H9 (cell line): ENCODE results near the gene RALY. TPM values are rescaled to one million over a fixed set of nuclear protein-coding genes. Genes with fewer than 3 reads are reported as not detected.

Experiments
- DNase-seq: peaks from one replicate; pipeline ENCODE4 v3.0.0-alpha.2; 2017
- H2AFZ ChIP-seq: one replicate; pipeline ENCODE4 v1.6.1; 2013; ENCODE audit warnings: mild to moderate bottlenecking, low read length, control low read depth, moderate library complexity
- H2AK5ac ChIP-seq: 2 replicates; pipeline ENCODE4 v1.6.1; 2013; ENCODE audit warnings: low read length, control low read depth, mixed read lengths; ENCODE audit not compliant: insufficient read length
- H2BK120ac ChIP-seq: one replicate; pipeline ENCODE4 v1.6.1; 2013; ENCODE audit warnings: low read depth, mild to moderate bottlenecking, low read length, control low read depth, inconsistent platforms; ENCODE audit not compliant: poor library complexity, severe bottlenecking
- H2BK12ac ChIP-seq: 2 replicates; pipeline ENCODE4 v1.6.1; 2013; ENCODE audit warnings: low read length, control low read depth, mixed read lengths, low read depth; ENCODE audit not compliant: insufficient read length
- H2BK15ac ChIP-seq: 2 replicates; pipeline ENCODE4 v1.6.1; 2013; ENCODE audit warnings: low read depth, low read length, control low read depth
- H2BK20ac ChIP-seq: one replicate; pipeline ENCODE4 v1.6.1; 2013; ENCODE audit warnings: low read depth, mild to moderate bottlenecking, low read length, control low read depth, inconsistent platforms; ENCODE audit not compliant: poor library complexity, severe bottlenecking
- H2BK5ac ChIP-seq: 2 replicates; pipeline ENCODE4 v1.6.1; 2013; ENCODE audit warnings: low read length, control low read depth, mixed read lengths; ENCODE audit not compliant: insufficient read length
- H3K14ac ChIP-seq: 2 replicates; pipeline ENCODE4 v1.6.1; 2013; ENCODE audit warnings: low read length, control low read depth; ENCODE audit not compliant: insufficient read depth
- H3K18ac ChIP-seq: 2 replicates; pipeline ENCODE4 v1.6.1; 2013; ENCODE audit warnings: low read depth, mild to moderate bottlenecking, mixed read lengths, low read length, control low read depth; ENCODE audit not compliant: insufficient read length
- H3K23ac ChIP-seq: 2 replicates; pipeline ENCODE4 v1.6.1; 2013; ENCODE audit warnings: low read length, control low read depth, mixed read lengths, low read depth; ENCODE audit not compliant: insufficient read length
- H3K23me2 ChIP-seq: 2 replicates; pipeline ENCODE4 v1.6.1; 2013; ENCODE audit warnings: low read depth, mild to moderate bottlenecking, mixed read lengths, low read length, control low read depth; ENCODE audit not compliant: insufficient read length, poor library complexity, severe bottlenecking
- H3K27ac ChIP-seq: 2 replicates; pipeline ENCODE4 v1.5.1; 2013; ENCODE audit warnings: low read length, control low read depth, mixed read lengths, low read depth; ENCODE audit not compliant: insufficient read length
- H3K27me3 ChIP-seq: 2 replicates; pipeline ENCODE4 v1.6.1; 2013; ENCODE audit warnings: low read length, control low read depth, inconsistent platforms; ENCODE audit not compliant: insufficient read depth
- H3K4ac ChIP-seq: 2 replicates; pipeline ENCODE4 v1.6.1; 2013; ENCODE audit warnings: low read depth, mild to moderate bottlenecking, control low read depth, inconsistent platforms, low read length, moderate library complexity
- H3K4me1 ChIP-seq: 2 replicates; pipeline ENCODE4 v1.6.1; 2013; ENCODE audit warnings: low read length, control low read depth, inconsistent platforms; ENCODE audit not compliant: insufficient read depth
- H3K4me2 ChIP-seq: 2 replicates; pipeline ENCODE4 v1.6.1; 2013; ENCODE audit warnings: low read length, control low read depth, mixed read lengths; ENCODE audit not compliant: insufficient read length, insufficient read depth
- H3K56ac ChIP-seq: 2 replicates; pipeline ENCODE4 v1.6.1; 2013; ENCODE audit warnings: low read depth, mild to moderate bottlenecking, mixed read lengths, low read length, control low read depth; ENCODE audit not compliant: insufficient read length
- H3K79me1 ChIP-seq: 2 replicates; pipeline ENCODE4 v1.6.1; 2013; ENCODE audit warnings: low read depth, mild to moderate bottlenecking, moderate library complexity, low read length, control low read depth, inconsistent platforms; ENCODE audit not compliant: insufficient read depth, poor library complexity, severe bottlenecking
- H3K79me2 ChIP-seq: 2 replicates; pipeline ENCODE4 v1.6.1; 2013; ENCODE audit warnings: low read length, control low read depth, inconsistent platforms; ENCODE audit not compliant: insufficient read depth
- H3K9ac ChIP-seq: 2 replicates; pipeline ENCODE4 v1.6.1; 2013; ENCODE audit warnings: low read length, control low read depth, mixed read lengths; ENCODE audit not compliant: insufficient read length; ENCODE audit errors: extremely low read depth
- H3K9me3 ChIP-seq: one replicate; pipeline ENCODE4 v1.6.1; 2013; ENCODE audit warnings: low read depth, low read length, inconsistent platforms; ENCODE audit not compliant: control insufficient read depth
- H3T11ph ChIP-seq: one replicate; pipeline ENCODE4 v1.6.1; 2013; ENCODE audit warnings: mild to moderate bottlenecking, low read length, control low read depth, inconsistent platforms
- H4K20me1 ChIP-seq: one replicate; pipeline ENCODE4 v1.6.1; 2013; ENCODE audit not compliant: control insufficient read depth, insufficient read length, insufficient read depth
- H4K5ac ChIP-seq: 2 replicates; pipeline ENCODE4 v1.6.1; 2013; ENCODE audit warnings: low read depth, mild to moderate bottlenecking, mixed read lengths, low read length, control low read depth; ENCODE audit not compliant: insufficient read length
- H4K8ac ChIP-seq: replicated peaks from 2 replicates; pipeline ENCODE4 v1.6.1; 2013; ENCODE audit warnings: low read length, control low read depth, mixed read lengths, low read depth; ENCODE audit not compliant: insufficient read length
- H4K91ac ChIP-seq: 2 replicates; pipeline ENCODE4 v1.6.1; 2013; ENCODE audit warnings: low read depth, mild to moderate bottlenecking, moderate library complexity, mixed read lengths, low read length, control low read depth; ENCODE audit not compliant: insufficient read length
- H3K27ac Mint-ChIP-seq, 3 experiments: 2 replicates in 2 of 3; 3 replicates in 1 of 3; pipeline ENCODE4 v1.8.0; 2020 to 2021; ENCODE audit warnings: mixed read lengths in 3 of 3, mild to moderate bottlenecking in 1 of 3, moderate library complexity in 1 of 3
- H3K27me3 Mint-ChIP-seq: 2 replicates; pipeline ENCODE4 v1.8.0; 2021; ENCODE audit warnings: low read depth, mild to moderate bottlenecking, moderate library complexity, mixed read lengths
- H3K36me3 Mint-ChIP-seq, 3 experiments: 2 replicates in 2 of 3; 3 replicates in 1 of 3; pipeline ENCODE4 v1.8.0; 2020 to 2021; ENCODE audit warnings: low read depth in 3 of 3, mixed read lengths in 3 of 3; ENCODE audit not compliant: insufficient read depth in 1 of 3
- H3K4me1 Mint-ChIP-seq, 2 experiments: 2 replicates each; pipeline ENCODE4 v1.8.0; 2020; ENCODE audit warnings: mixed read lengths in 2 of 2
- H3K4me3 Mint-ChIP-seq, 2 experiments: 2 replicates in 1 of 2; 3 replicates in 1 of 2; pipeline ENCODE4 v1.8.0; 2020 to 2021; ENCODE audit warnings: mild to moderate bottlenecking in 2 of 2, mixed read lengths in 2 of 2, moderate library complexity in 1 of 2
- H3K9me3 Mint-ChIP-seq, 2 experiments: 2 replicates in 1 of 2; 3 replicates in 1 of 2; pipeline ENCODE4 v1.8.0; 2020; ENCODE audit warnings: mild to moderate bottlenecking in 2 of 2, mixed read lengths in 2 of 2, moderate library complexity in 1 of 2
- CTCF ChIP-seq: fragments of 200-600 bp; sonication (generic); conservative IDR thresholded peaks from 3 replicates; pipeline ENCODE4 v1.8.0; 2021; ENCODE audit warnings: antibody characterized with exemption, mild to moderate bottlenecking
- WGBS: extraction: QIAGEN DNeasy Blood & Tissue Kit; methylation state at CpG from one replicate; pipeline ENCODE4 v1.1.7; 2013; ENCODE audit warnings: missing lambda C conversion rate, low lambda C conversion rate, mixed read lengths; ENCODE audit not compliant: insufficient read length; ENCODE audit errors: extremely low coverage; 5-methylcytosine and 5-hydroxymethylcytosine counted together
- total RNA-seq: library from RNA; stranded (reverse); gene quantifications from 2 replicates; pipeline ENCODE4 v1.2.1, GENCODE V29; 2021

The RALY gene
- total RNA-seq, 1 experiment from 2014 or later: 199 TPM

- Histone ChIP-seq H3K23me2 (peaks cover 11% of the 10 kb centered on the region), H4K5ac (no peak overlapping the region), H4K20me1 (no peaks in the 10 kb centered on the region), H4K91ac (no peak overlapping the region), H3K18ac (no peak overlapping the region), H2BK15ac (no peak overlapping the region), H3K27ac (no peak overlapping the region), H2BK20ac (no peak overlapping the region), H3K4me1 (peaks cover 9% of the 10 kb centered on the region), H3K9ac (no peak overlapping the region), H2AFZ (no peak overlapping the region), H3K27me3 (no peaks in the 10 kb centered on the region), H3K9me3 (no peaks in the 10 kb centered on the region), H3K79me2 (peaks cover 52% of the 10 kb centered on the region; the same call in 1 of the 2 replicates), H3T11ph (no peak overlapping the region), H3K4ac (no peak overlapping the region), H4K8ac (no peak overlapping the region), H3K14ac (no peak overlapping the region), H2BK5ac (no peak overlapping the region), H3K56ac (no peak overlapping the region), H3K79me1 (peaks cover 2% of the 10 kb centered on the region), H3K23ac (no peak overlapping the region), H3K4me2 (no peak overlapping the region), H2BK120ac (no peak overlapping the region), H2BK12ac (no peak overlapping the region), H2AK5ac (no peak overlapping the region)
- peaks cover 2 to 6% (median 5%) of the 10 kb centered on the region in 3 experiments; a peak in 6 of 7 replicates for H3K36me3 Mint-ChIP-seq
- H3K4me1 Mint-ChIP-seq: peaks cover 56 to 66% of the 10 kb centered on the region in 2 experiments
- no peak for DNase-seq
- no peaks in the 10 kb centered on the region for H3K27me3 Mint-ChIP-seq
- H3K4me3 Mint-ChIP-seq: no peak overlapping the region
- no peak for TF ChIP-seq CTCF
- H3K9me3 Mint-ChIP-seq: no peaks in the 10 kb centered on the region
- 100% methylated on average over 1 of the region's 7 CpGs for WGBS
- peak overlapping the region in 2 of 3 experiments; percentile 7 to 17; a peak in 2 of 7 replicates for H3K27ac Mint-ChIP-seq
Observed at GRCh38 chr20:33999025-33999649, 5.4 kb downstream of the RALY start.
